Gastroesophageal sphincter (tissue), 3 donors: Measurements from ENCODE around the gene DENND5B.

Experiments
- EP300 ChIP-seq: sonication (generic); formaldehyde crosslinking; IDR thresholded peaks from one replicate; pipeline ENCODE4 v1.6.1; 2017; ENCODE audit warnings: antibody characterized with exemption, mild to moderate bottlenecking
- TF ChIP-seq, protein P1 (sequence below), 4 experiments: fragments of 200-600 bp in 2 of 4; fragments of 450-650 bp in 2 of 4; sonication (generic) in 1 of 4; IDR thresholded peaks; one replicate each; pipeline ENCODE4 v1.5.1; 2017 to 2019; ENCODE audit warnings: antibody characterized with exemption in 4 of 4, mild to moderate bottlenecking in 2 of 4, moderate library complexity in 2 of 4

DNA sequence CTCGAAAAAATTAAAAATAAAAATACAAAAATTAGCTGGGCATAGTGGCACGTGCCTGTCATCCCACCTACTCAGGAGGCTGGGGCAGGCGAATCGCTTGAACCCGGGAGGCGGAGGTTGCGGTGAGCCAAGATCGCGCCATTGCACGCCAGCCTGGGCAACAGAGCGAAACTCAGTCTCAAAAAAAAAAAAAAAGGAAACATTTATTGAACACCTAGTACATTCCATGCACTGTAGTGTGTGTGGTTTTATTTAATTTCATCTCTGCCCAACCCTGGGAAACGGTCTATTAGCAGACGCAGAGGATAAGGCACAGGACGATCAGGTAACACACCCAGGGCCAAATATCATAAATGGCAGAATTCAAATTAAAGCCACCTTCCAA, 229.2 kb downstream of the DENND5B start:
- TF ChIP-seq, protein P1, sequence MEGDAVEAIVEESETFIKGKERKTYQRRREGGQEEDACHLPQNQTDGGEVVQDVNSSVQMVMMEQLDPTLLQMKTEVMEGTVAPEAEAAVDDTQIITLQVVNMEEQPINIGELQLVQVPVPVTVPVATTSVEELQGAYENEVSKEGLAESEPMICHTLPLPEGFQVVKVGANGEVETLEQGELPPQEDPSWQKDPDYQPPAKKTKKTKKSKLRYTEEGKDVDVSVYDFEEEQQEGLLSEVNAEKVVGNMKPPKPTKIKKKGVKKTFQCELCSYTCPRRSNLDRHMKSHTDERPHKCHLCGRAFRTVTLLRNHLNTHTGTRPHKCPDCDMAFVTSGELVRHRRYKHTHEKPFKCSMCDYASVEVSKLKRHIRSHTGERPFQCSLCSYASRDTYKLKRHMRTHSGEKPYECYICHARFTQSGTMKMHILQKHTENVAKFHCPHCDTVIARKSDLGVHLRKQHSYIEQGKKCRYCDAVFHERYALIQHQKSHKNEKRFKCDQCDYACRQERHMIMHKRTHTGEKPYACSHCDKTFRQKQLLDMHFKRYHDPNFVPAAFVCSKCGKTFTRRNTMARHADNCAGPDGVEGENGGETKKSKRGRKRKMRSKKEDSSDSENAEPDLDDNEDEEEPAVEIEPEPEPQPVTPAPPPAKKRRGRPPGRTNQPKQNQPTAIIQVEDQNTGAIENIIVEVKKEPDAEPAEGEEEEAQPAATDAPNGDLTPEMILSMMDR (IDR thresholded peaks at IDR 0.05), result no peak
- TF ChIP-seq EP300, result no peak
